ENCODE results near the gene SLC35E3.

- TF ChIP-seq CTCF (IDR thresholded peaks at IDR 0.05) (no peak), POLR2A (IDR thresholded peaks at IDR 0.05) (no peak)
Measured at GRCh38 chr12:68781728-68782127, 35.8 kb downstream of the SLC35E3 start.

Measured in sigmoid colon (tissue), 3 donors.